Neural cell (in vitro differentiated cells): ENCODE results near the gene CRYBA4. TPM values are rescaled to one million over a fixed set of nuclear protein-coding genes. Genes with fewer than 3 reads are reported as not detected.

Experiments
- H2AFZ ChIP-seq: fragments of 200-600, 300-800 bp; sonication (generic), shearing (Covaris generic); 2 replicates; pipeline ENCODE4 v1.6.0; 2014; ENCODE audit warnings: low read depth, mild to moderate bottlenecking, antibody characterized with exemption, low read length, moderate library complexity
- H3F3A ChIP-seq: fragments of 200-600 bp; shearing (Covaris generic); 2 replicates; pipeline ENCODE4 v1.6.1; 2016; ENCODE audit warnings: mild to moderate bottlenecking, moderate library complexity, mixed read lengths, antibody characterized with exemption, low read length; ENCODE audit not compliant: insufficient read depth, poor library complexity, severe bottlenecking
- H3K27ac ChIP-seq: fragments of 200-600, 300-800 bp; sonication (generic), shearing (Covaris generic); 2 replicates; pipeline ENCODE4 v1.5.1; 2014; ENCODE audit warnings: mild to moderate bottlenecking, low read length, moderate library complexity
- H3K27me3 ChIP-seq: fragments of 300-800, 200-600 bp; sonication (generic), shearing (Covaris generic); 2 replicates; pipeline ENCODE4 v1.6.0; 2014; ENCODE audit warnings: mild to moderate bottlenecking, low read depth, low read length, moderate library complexity; ENCODE audit not compliant: insufficient read depth
- H3K36me3 ChIP-seq: fragments of 300-800, 200-600 bp; sonication (generic), shearing (Covaris generic); 2 replicates; pipeline ENCODE4 v1.5.1; 2014; ENCODE audit warnings: mild to moderate bottlenecking, antibody characterized with exemption, low read length, moderate library complexity; ENCODE audit not compliant: insufficient read depth
- H3K4me2 ChIP-seq: fragments of 300-800, 200-600 bp; sonication (generic), shearing (Covaris generic); 2 replicates; pipeline ENCODE4 v1.6.0; 2014; ENCODE audit warnings: mild to moderate bottlenecking, low read length
- H3K4me3 ChIP-seq: fragments of 300-800, 200-600 bp; sonication (generic), shearing (Covaris generic); 2 replicates; pipeline ENCODE4 v1.5.1; 2014; ENCODE audit warnings: mild to moderate bottlenecking, low read length, moderate library complexity
- H3K79me2 ChIP-seq: fragments of 200-600 bp; shearing (Covaris generic); replicated peaks from 2 replicates; pipeline ENCODE4 v1.6.0; 2014; ENCODE audit warnings: mild to moderate bottlenecking, low read length, moderate library complexity; ENCODE audit not compliant: insufficient read depth
- H3K9ac ChIP-seq: fragments of 300-800, 200-600 bp; sonication (generic), shearing (Covaris generic); 2 replicates; pipeline ENCODE4 v1.6.1; 2016; ENCODE audit warnings: mild to moderate bottlenecking, low read length, mixed read lengths
- H3K9me2 ChIP-seq: fragments of 200-600 bp; shearing (Covaris generic); 2 replicates; pipeline ENCODE4 v1.6.1; 2016; ENCODE audit warnings: mild to moderate bottlenecking, low read length, mixed read lengths; ENCODE audit not compliant: insufficient read depth
- H3K9me3 ChIP-seq: fragments of 200-600, 300-800 bp; sonication (generic), shearing (Covaris generic); 2 replicates; pipeline ENCODE4 v1.6.1; 2016; ENCODE audit warnings: mild to moderate bottlenecking, mixed run types, low read length, moderate library complexity, mixed read lengths
- H4K20me1 ChIP-seq: fragments of 200-600 bp; shearing (Covaris generic); 2 replicates; pipeline ENCODE4 v1.6.1; 2016; ENCODE audit warnings: mild to moderate bottlenecking, mixed run types; ENCODE audit not compliant: insufficient read depth
- EP300 ChIP-seq: fragments of 450-650 bp; conservative IDR thresholded peaks from 2 replicates; pipeline ENCODE4 v1.6.1; 2014; ENCODE audit warnings: antibody characterized with exemption, mild to moderate bottlenecking, moderate library complexity; ENCODE audit not compliant: poor library complexity, severe bottlenecking
- EZH2 ChIP-seq: fragments of 200-600, 300-800 bp; shearing (Covaris generic), sonication (generic); IDR thresholded peaks from 2 replicates; pipeline ENCODE4 v1.6.1; 2014; ENCODE audit warnings: antibody characterized with exemption, low read length, borderline replicate concordance, mild to moderate bottlenecking; ENCODE audit not compliant: insufficient read depth, poor library complexity, severe bottlenecking
- MXI1 ChIP-seq: fragments of 450-650 bp; conservative IDR thresholded peaks from 2 replicates; pipeline ENCODE4 v1.6.1; 2014; ENCODE audit warnings: antibody characterized with exemption, mild to moderate bottlenecking; ENCODE audit not compliant: poor library complexity, severe bottlenecking
- POLR2AphosphoS5 ChIP-seq: IDR thresholded peaks from 2 replicates; pipeline ENCODE4 v1.6.1; 2012
- RAD21 ChIP-seq: fragments of 450-650 bp; conservative IDR thresholded peaks from 2 replicates; pipeline ENCODE4 v1.6.1; 2014; ENCODE audit warnings: antibody characterized with exemption, mild to moderate bottlenecking, moderate library complexity
- SMC3 ChIP-seq: fragments of 450-650 bp; conservative IDR thresholded peaks from 2 replicates; pipeline ENCODE4 v1.6.1; 2014; ENCODE audit warnings: antibody characterized with exemption, mild to moderate bottlenecking, moderate library complexity; ENCODE audit not compliant: poor library complexity
- TAF1 ChIP-seq: IDR thresholded peaks from 2 replicates; pipeline ENCODE4 v1.6.1; 2012; ENCODE audit warnings: low read depth
- polyA plus RNA-seq: library from polyadenylated mRNA; depleted of rRNA; stranded (reverse); fragments of >200 nt; gene quantifications from 2 replicates; pipeline ENCODE4 v1.2.3, GENCODE V29; 2014
- TF ChIP-seq, protein P1 (sequence below): IDR thresholded peaks from 2 replicates; pipeline ENCODE4 v1.6.1; 2012; ENCODE audit warnings: borderline replicate concordance
- TF ChIP-seq, protein P2 (sequence below): fragments of 450-650 bp; IDR thresholded peaks from 2 replicates; pipeline ENCODE4 v1.5.1; 2014; ENCODE audit warnings: antibody characterized with exemption, mild to moderate bottlenecking, moderate library complexity; ENCODE audit not compliant: poor library complexity, severe bottlenecking

CRYBA4 gene
- polyA plus RNA-seq, 1 donor from 2014 or later = not detected

DNA sequence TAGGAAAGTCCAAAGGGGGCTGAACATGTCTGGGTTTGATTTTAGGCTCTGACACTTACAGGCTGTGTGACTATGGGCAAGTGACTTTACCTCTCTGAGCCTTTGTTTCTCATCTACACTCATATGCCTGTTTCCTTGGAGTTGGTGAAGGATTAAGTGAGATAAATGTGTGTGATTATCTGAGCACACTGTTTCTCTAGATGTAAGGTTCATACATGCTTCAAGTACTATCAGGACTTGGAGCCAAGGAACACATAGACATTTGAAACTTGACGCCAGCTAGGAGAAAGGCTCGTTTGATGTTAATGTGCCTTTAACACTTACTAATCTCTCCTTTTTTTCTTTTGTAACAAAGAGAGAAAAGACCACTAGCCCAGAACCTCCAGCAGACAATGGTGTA, 13.6 kb upstream of the CRYBA4 start (continued):
- TF ChIP-seq, protein P1, sequence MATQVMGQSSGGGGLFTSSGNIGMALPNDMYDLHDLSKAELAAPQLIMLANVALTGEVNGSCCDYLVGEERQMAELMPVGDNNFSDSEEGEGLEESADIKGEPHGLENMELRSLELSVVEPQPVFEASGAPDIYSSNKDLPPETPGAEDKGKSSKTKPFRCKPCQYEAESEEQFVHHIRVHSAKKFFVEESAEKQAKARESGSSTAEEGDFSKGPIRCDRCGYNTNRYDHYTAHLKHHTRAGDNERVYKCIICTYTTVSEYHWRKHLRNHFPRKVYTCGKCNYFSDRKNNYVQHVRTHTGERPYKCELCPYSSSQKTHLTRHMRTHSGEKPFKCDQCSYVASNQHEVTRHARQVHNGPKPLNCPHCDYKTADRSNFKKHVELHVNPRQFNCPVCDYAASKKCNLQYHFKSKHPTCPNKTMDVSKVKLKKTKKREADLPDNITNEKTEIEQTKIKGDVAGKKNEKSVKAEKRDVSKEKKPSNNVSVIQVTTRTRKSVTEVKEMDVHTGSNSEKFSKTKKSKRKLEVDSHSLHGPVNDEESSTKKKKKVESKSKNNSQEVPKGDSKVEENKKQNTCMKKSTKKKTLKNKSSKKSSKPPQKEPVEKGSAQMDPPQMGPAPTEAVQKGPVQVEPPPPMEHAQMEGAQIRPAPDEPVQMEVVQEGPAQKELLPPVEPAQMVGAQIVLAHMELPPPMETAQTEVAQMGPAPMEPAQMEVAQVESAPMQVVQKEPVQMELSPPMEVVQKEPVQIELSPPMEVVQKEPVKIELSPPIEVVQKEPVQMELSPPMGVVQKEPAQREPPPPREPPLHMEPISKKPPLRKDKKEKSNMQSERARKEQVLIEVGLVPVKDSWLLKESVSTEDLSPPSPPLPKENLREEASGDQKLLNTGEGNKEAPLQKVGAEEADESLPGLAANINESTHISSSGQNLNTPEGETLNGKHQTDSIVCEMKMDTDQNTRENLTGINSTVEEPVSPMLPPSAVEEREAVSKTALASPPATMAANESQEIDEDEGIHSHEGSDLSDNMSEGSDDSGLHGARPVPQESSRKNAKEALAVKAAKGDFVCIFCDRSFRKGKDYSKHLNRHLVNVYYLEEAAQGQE = no peak

DNA sequence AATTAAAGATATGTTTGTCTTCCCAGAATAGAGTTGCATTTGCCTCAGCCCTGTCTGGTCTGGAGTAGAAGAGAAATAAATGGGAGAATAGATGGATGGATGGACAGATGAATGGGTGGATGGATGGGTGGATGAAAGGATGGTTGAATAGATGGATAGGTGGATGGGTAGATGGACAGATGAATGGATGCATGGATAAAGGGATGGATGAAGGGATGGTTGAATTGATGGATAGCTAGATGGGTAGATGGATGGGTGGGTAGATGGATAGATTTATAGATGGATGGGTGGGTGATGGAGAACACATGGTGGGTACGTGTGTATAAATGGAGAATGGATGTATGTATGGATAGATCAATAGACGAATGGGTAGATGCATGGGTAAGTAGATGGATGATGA, 12.5 kb upstream of the CRYBA4 start:
- H3K9me3 ChIP-seq = no peaks in the 10 kb centered on the region
- TF ChIP-seq TAF1 (no peak), SMC3 (no peak)
- TF ChIP-seq, protein P1 = no peak
- no peaks in the 10 kb centered on the region for H3K36me3 ChIP-seq
- no peak overlapping the region for H3K9ac ChIP-seq
- no peak overlapping the region for H3K27ac ChIP-seq
- no peak overlapping the region for H3K4me2 ChIP-seq
- no peaks in the 10 kb centered on the region for H4K20me1 ChIP-seq
- H3K27me3 ChIP-seq = no peaks in the 10 kb centered on the region
- no peaks in the 10 kb centered on the region for H3K9me2 ChIP-seq
- H3F3A ChIP-seq = no peaks in the 10 kb centered on the region
- H3K4me3 ChIP-seq = no peak overlapping the region
- no peaks in the 10 kb centered on the region for H3K79me2 ChIP-seq
- H2AFZ ChIP-seq = no peak overlapping the region

DNA sequence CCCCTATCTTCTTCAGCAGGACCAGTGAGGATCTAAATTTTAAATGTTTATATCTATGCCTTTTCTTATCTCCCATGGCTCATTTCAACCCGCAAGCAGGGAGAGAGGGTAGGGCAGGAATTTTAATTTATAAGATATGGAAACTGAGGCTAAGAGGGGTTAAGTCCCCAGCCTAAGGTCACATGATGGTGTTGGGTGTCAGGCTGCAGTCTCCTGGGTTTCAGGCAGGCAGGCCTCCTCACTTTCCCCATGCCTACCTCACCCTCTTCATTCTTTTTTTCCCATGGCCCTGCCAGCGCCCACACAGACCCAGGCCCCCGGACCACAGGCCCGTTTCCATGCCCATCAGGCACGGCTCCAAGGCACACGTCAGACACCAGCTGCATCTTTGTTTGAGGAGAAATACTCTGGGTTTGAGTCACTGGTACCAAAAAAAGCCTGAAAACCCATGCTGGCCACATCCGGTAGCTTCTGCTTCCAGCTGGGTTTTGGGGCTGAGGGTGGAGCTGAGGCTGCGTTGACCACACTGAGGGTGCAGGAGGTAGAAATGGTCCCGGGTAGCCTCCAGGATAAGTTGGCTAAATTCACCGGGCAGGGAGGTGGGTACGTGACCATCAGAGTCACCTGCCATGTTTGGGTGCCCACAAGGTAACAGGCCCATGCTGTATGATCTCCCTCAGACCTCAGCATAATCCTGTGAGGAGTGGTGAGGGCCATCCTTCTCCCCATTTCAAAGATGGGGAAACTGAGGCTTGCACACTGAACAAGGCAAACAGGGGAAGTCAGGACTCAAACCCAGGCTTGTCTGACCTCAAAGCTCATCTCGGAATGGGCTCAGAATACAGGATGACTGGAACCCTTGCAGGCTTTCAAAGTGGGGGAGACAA, 11.4 kb upstream of the CRYBA4 start:
- no peak overlapping the region for H3K4me2 ChIP-seq
- no peak overlapping the region for H3K4me3 ChIP-seq
- no peak overlapping the region for H2AFZ ChIP-seq
- no peaks in the 10 kb centered on the region for H3K79me2 ChIP-seq
- no peaks in the 10 kb centered on the region for H3K9me2 ChIP-seq
- TF ChIP-seq MXI1 (no peak), EP300 (no peak), EZH2 (no peak), RAD21 (no peak), TAF1 (no peak), POLR2AphosphoS5 (no peak), SMC3 (no peak)
- TF ChIP-seq, protein P1 = no peak
- TF ChIP-seq, protein P2, sequence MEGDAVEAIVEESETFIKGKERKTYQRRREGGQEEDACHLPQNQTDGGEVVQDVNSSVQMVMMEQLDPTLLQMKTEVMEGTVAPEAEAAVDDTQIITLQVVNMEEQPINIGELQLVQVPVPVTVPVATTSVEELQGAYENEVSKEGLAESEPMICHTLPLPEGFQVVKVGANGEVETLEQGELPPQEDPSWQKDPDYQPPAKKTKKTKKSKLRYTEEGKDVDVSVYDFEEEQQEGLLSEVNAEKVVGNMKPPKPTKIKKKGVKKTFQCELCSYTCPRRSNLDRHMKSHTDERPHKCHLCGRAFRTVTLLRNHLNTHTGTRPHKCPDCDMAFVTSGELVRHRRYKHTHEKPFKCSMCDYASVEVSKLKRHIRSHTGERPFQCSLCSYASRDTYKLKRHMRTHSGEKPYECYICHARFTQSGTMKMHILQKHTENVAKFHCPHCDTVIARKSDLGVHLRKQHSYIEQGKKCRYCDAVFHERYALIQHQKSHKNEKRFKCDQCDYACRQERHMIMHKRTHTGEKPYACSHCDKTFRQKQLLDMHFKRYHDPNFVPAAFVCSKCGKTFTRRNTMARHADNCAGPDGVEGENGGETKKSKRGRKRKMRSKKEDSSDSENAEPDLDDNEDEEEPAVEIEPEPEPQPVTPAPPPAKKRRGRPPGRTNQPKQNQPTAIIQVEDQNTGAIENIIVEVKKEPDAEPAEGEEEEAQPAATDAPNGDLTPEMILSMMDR = no peak
- H4K20me1 ChIP-seq = no peaks in the 10 kb centered on the region
- no peaks in the 10 kb centered on the region for H3K9me3 ChIP-seq
- H3K9ac ChIP-seq = no peak overlapping the region
- no peaks in the 10 kb centered on the region for H3F3A ChIP-seq
- H3K36me3 ChIP-seq = no peaks in the 10 kb centered on the region
- no peaks in the 10 kb centered on the region for H3K27me3 ChIP-seq
- H3K27ac ChIP-seq = no peak overlapping the region
